OCI-LY1 (cell line): Measurements from ENCODE around the gene BHLHA15.

Experiments used
- H2AFZ ChIP-seq: fragments of 200-600 bp; sonication (generic), shearing (Covaris generic); 2 replicates; pipeline ENCODE4 v1.6.0; 2014; ENCODE audit warnings: antibody characterized with exemption, mild to moderate bottlenecking, low read length
- H3F3A ChIP-seq: fragments of 200-600 bp; sonication (generic), shearing (Covaris generic); 2 replicates; pipeline ENCODE4 v1.6.0; 2014; ENCODE audit warnings: mild to moderate bottlenecking, antibody characterized with exemption, low read length, moderate library complexity; ENCODE audit not compliant: insufficient read depth
- H3K27ac ChIP-seq: fragments of 200-600 bp; sonication (generic); 2 replicates; pipeline ENCODE4 v1.5.1; 2014; ENCODE audit warnings: low read length, mixed run types, mild to moderate bottlenecking, low read depth; ENCODE audit not compliant: poor library complexity, severe bottlenecking
- H3K27me3 ChIP-seq: fragments of 200-600 bp; sonication (generic); 2 replicates; pipeline ENCODE4 v1.6.0; 2014; ENCODE audit warnings: antibody characterized with exemption, mild to moderate bottlenecking, low read length, moderate library complexity; ENCODE audit not compliant: insufficient read depth
- H3K36me3 ChIP-seq: fragments of 200-600 bp; sonication (generic); 2 replicates; pipeline ENCODE4 v1.6.1; 2014; ENCODE audit warnings: mild to moderate bottlenecking, antibody characterized with exemption, low read length, moderate library complexity, mixed read lengths; ENCODE audit not compliant: insufficient read depth
- H3K4me1 ChIP-seq: fragments of 200-600 bp; sonication (generic); 2 replicates; pipeline ENCODE4 v1.5.1; 2014; ENCODE audit warnings: mild to moderate bottlenecking, low read length, moderate library complexity; ENCODE audit not compliant: insufficient read depth, severe bottlenecking
- H3K4me2 ChIP-seq: fragments of 200-600 bp; sonication (generic), shearing (Covaris generic); 2 replicates; pipeline ENCODE4 v1.6.1; 2014; ENCODE audit warnings: low read length
- H3K4me3 ChIP-seq: fragments of 200-600 bp; sonication (generic); 2 replicates; pipeline ENCODE4 v1.5.1; 2014; ENCODE audit warnings: low read length, low read depth, mild to moderate bottlenecking, mixed read lengths; ENCODE audit not compliant: poor library complexity, severe bottlenecking
- H3K79me2 ChIP-seq: fragments of 200-600 bp; shearing (Covaris generic); 2 replicates; pipeline ENCODE4 v1.6.1; 2016; ENCODE audit warnings: mixed run types, low read length, mixed read lengths; ENCODE audit not compliant: insufficient read depth
- H3K9ac ChIP-seq: fragments of 200-600 bp; sonication (generic), shearing (Covaris generic); 2 replicates; pipeline ENCODE4 v1.6.1; 2014; ENCODE audit warnings: mild to moderate bottlenecking, low read length, mixed read lengths
- H3K9me2 ChIP-seq: fragments of 200-600 bp; sonication (generic), shearing (Covaris generic); 2 replicates; pipeline ENCODE4 v1.6.1; 2014; ENCODE audit warnings: low read depth, mild to moderate bottlenecking, low read length, mixed read lengths
- H3K9me3 ChIP-seq: fragments of 200-600 bp; shearing (Covaris generic); 2 replicates; pipeline ENCODE4 v1.6.1; 2014; ENCODE audit warnings: low read length, mixed read lengths
- H4K20me1 ChIP-seq: fragments of 200-600 bp; sonication (generic), shearing (Covaris generic); 2 replicates; pipeline ENCODE4 v1.6.0; 2016; ENCODE audit warnings: mild to moderate bottlenecking, low read length; ENCODE audit not compliant: insufficient read depth
- CTCF ChIP-seq: fragments of 200-600 bp; sonication (generic), shearing (Covaris generic); IDR thresholded peaks from 2 replicates; pipeline ENCODE4 v1.5.1; 2017; ENCODE audit warnings: mild to moderate bottlenecking, antibody characterized with exemption, low read length, moderate library complexity, mixed read lengths
- EZH2 ChIP-seq: fragments of 200-600 bp; sonication (generic), shearing (Covaris generic); IDR thresholded peaks from 2 replicates; pipeline ENCODE4 v1.8.0; 2017; ENCODE audit warnings: borderline replicate concordance, mixed run types, mild to moderate bottlenecking, antibody characterized with exemption, low read length, moderate library complexity, mixed read lengths

The BHLHA15 gene

GRCh38 chr7:98241674-98242241 lies 30.5 kb downstream of the BHLHA15 start:
- H4K20me1 ChIP-seq = no peaks in the 10 kb centered on the region
- H3F3A ChIP-seq = no peaks in the 10 kb centered on the region
- H3K9me3 ChIP-seq = no peaks in the 10 kb centered on the region
- no peaks in the 10 kb centered on the region for H3K4me1 ChIP-seq
- H2AFZ ChIP-seq = no peak overlapping the region
- no peaks in the 10 kb centered on the region for H3K79me2 ChIP-seq
- H3K4me2 ChIP-seq = no peak overlapping the region
- no peaks in the 10 kb centered on the region for H3K9me2 ChIP-seq
- no peak overlapping the region for H3K9ac ChIP-seq
- H3K27me3 ChIP-seq = no peaks in the 10 kb centered on the region
- no peak overlapping the region for H3K4me3 ChIP-seq
- no peak overlapping the region for H3K27ac ChIP-seq
- H3K36me3 ChIP-seq = peaks cover 6% of the 10 kb centered on the region; the same call in 1 of the 2 replicates
- TF ChIP-seq CTCF (no peak), EZH2 (no peak)

- Histone ChIP-seq H3K4me3 (no peak overlapping the region), H3K4me1 (no peaks in the 10 kb centered on the region), H3K36me3 (peaks cover 6% of the 10 kb centered on the region; the same call in 1 of the 2 replicates), H3K27ac (no peak overlapping the region), H3F3A (no peaks in the 10 kb centered on the region), H3K9ac (no peak overlapping the region), H3K27me3 (no peaks in the 10 kb centered on the region), H4K20me1 (no peaks in the 10 kb centered on the region), H2AFZ (no peak overlapping the region), H3K79me2 (no peaks in the 10 kb centered on the region), H3K9me2 (no peaks in the 10 kb centered on the region), H3K9me3 (no peaks in the 10 kb centered on the region), H3K4me2 (no peak overlapping the region)
- no peak for TF ChIP-seq EZH2
- no peak for TF ChIP-seq CTCF
These were observed 31.1 kb downstream of the BHLHA15 start for GRCh38 chr7:98242342-98242741.

GRCh38 chr7:98242934-98243333 lies 31.7 kb downstream of the BHLHA15 start:
- Histone ChIP-seq H3K9me2 (no peaks in the 10 kb centered on the region), H3K27me3 (no peaks in the 10 kb centered on the region), H3F3A (no peaks in the 10 kb centered on the region), H3K4me1 (no peaks in the 10 kb centered on the region), H3K4me2 (no peak overlapping the region), H3K9ac (no peak overlapping the region), H3K27ac (no peak overlapping the region), H3K79me2 (no peaks in the 10 kb centered on the region), H3K4me3 (no peak overlapping the region), H4K20me1 (no peaks in the 10 kb centered on the region), H3K36me3 (peaks cover 6% of the 10 kb centered on the region; the same call in 1 of the 2 replicates), H3K9me3 (no peaks in the 10 kb centered on the region), H2AFZ (no peak overlapping the region)
- no peak for TF ChIP-seq CTCF
- TF ChIP-seq EZH2 = no peak
